ENCODE data around the gene KRT36. TPM values are rescaled to one million over a fixed set of nuclear protein-coding genes. Genes with fewer than 3 reads are reported as not detected.

KRT36 gene
- total RNA-seq, 1 experiment from 2014 or later: not detected

- H3K4me3 ChIP-seq (ENCODE audit: low read depth, low read length): no peak overlapping the region
- BruUV-seq (replicated peaks): no TSS peak
- H3K4me1 ChIP-seq: no peaks in the 10 kb centered on the region
- no peak for TF ChIP-seq CTCF (IDR thresholded peaks at IDR 0.05; ENCODE audit: insufficient read depth in 1 of 2, low read depth in 1 of 2, low read length in 1 of 2, severe bottlenecking in 1 of 2, unreplicated experiment in 1 of 2)
- POLR2A ChIA-PET: interaction anchor here (0.6 kb wide), 1 partner anchor 379 kb away, joined by 4 read pairs; no protein-coding TSS in a partner anchor
- Mint-ChIP-seq H3K27me3 (ENCODE audit: insufficient read depth, unreplicated experiment) (no peaks in the 10 kb centered on the region), H3K36me3 (ENCODE audit: insufficient read depth, unreplicated experiment) (no peaks in the 10 kb centered on the region), H3K27ac (ENCODE audit: unreplicated experiment) (no peak overlapping the region), H3K9me3 (ENCODE audit: unreplicated experiment) (peaks cover 24% of the 10 kb centered on the region), H3K4me1 (ENCODE audit: low read depth, unreplicated experiment) (peaks cover 6% of the 10 kb centered on the region), H3K4me3 (ENCODE audit: unreplicated experiment) (no peak overlapping the region)
- H3K9me3 ChIP-seq: peaks cover 7% of the 10 kb centered on the region
- DNase-seq: no peak
- no peaks in the 10 kb centered on the region for H3K27me3 ChIP-seq (replicated peaks; ENCODE audit: control insufficient read depth, insufficient read depth, low read length)
- intact Hi-C loops (cut with micrococcal nuclease; ENCODE audit: unreplicated experiment): no loop called here
- no peaks in the 10 kb centered on the region for H3K36me3 ChIP-seq (ENCODE audit: control insufficient read depth, insufficient read depth, low read length)
- CTCF ChIA-PET: interaction anchor here (0.6 kb wide), 1 partner anchor 1091 kb away, joined by 3 read pairs; no protein-coding TSS in a partner anchor
These were observed 42.9 kb downstream of the KRT36 start for GRCh38 chr17:41446806-41447205.

GRCh38 chr17:41444640-41445039 is 45.1 kb downstream of the KRT36 start:
- H3K27me3 ChIP-seq (replicated peaks; ENCODE audit: control insufficient read depth, insufficient read depth, low read length): no peaks in the 10 kb centered on the region
- no peaks in the 10 kb centered on the region for H3K27me3 Mint-ChIP-seq (ENCODE audit: insufficient read depth, unreplicated experiment)
- H3K4me3 Mint-ChIP-seq (ENCODE audit: unreplicated experiment): no peak overlapping the region
- no peaks in the 10 kb centered on the region for H3K4me1 ChIP-seq
- intact Hi-C loops (cut with micrococcal nuclease; ENCODE audit: unreplicated experiment): no loop called here
- peaks cover 3% of the 10 kb centered on the region for H3K9me3 Mint-ChIP-seq (ENCODE audit: unreplicated experiment)
- no peak overlapping the region for H3K27ac Mint-ChIP-seq (ENCODE audit: unreplicated experiment)
- H3K4me3 ChIP-seq (ENCODE audit: low read depth, low read length): no peak overlapping the region
- no peaks in the 10 kb centered on the region for H3K4me1 Mint-ChIP-seq (ENCODE audit: low read depth, unreplicated experiment)
- no peak for DNase-seq
- ChIA-PET POLR2A (no interaction called here), CTCF (no interaction called here)
- no peak for TF ChIP-seq CTCF (IDR thresholded peaks at IDR 0.05; ENCODE audit: insufficient read depth in 1 of 2, low read depth in 1 of 2, low read length in 1 of 2, severe bottlenecking in 1 of 2, unreplicated experiment in 1 of 2)
- no peaks in the 10 kb centered on the region; the same call in 1 of the 2 replicates for H3K9me3 ChIP-seq
- H3K36me3 Mint-ChIP-seq (ENCODE audit: insufficient read depth, unreplicated experiment): no peaks in the 10 kb centered on the region
- BruUV-seq (replicated peaks): no TSS peak
- no peaks in the 10 kb centered on the region for H3K36me3 ChIP-seq (ENCODE audit: control insufficient read depth, insufficient read depth, low read length)

- Histone ChIP-seq H3K4me3 (ENCODE audit: low read depth, low read length) (no peak overlapping the region), H3K27me3 (replicated peaks; ENCODE audit: control insufficient read depth, insufficient read depth, low read length) (no peaks in the 10 kb centered on the region), H3K36me3 (ENCODE audit: control insufficient read depth, insufficient read depth, low read length) (no peaks in the 10 kb centered on the region), H3K4me1 (no peaks in the 10 kb centered on the region), H3K9me3 (no peaks in the 10 kb centered on the region; the same call in 1 of the 2 replicates)
- Mint-ChIP-seq H3K27me3 (ENCODE audit: insufficient read depth, unreplicated experiment) (no peaks in the 10 kb centered on the region), H3K27ac (ENCODE audit: unreplicated experiment) (no peak overlapping the region), H3K36me3 (ENCODE audit: insufficient read depth, unreplicated experiment) (no peaks in the 10 kb centered on the region), H3K9me3 (ENCODE audit: unreplicated experiment) (no peaks in the 10 kb centered on the region), H3K4me1 (ENCODE audit: low read depth, unreplicated experiment) (no peaks in the 10 kb centered on the region), H3K4me3 (ENCODE audit: unreplicated experiment) (no peak overlapping the region)
- no TSS peak for BruUV-seq (replicated peaks)
- TF ChIP-seq CTCF (IDR thresholded peaks at IDR 0.05; ENCODE audit: insufficient read depth in 1 of 2, low read depth in 1 of 2, low read length in 1 of 2, severe bottlenecking in 1 of 2, unreplicated experiment in 1 of 2): no peak
- POLR2A ChIA-PET: no interaction called here
- CTCF ChIA-PET: interaction anchor here (1.2 kb wide), 1 partner anchor 204 kb away, joined by 3 read pairs; no protein-coding TSS in a partner anchor
- DNase-seq: no peak
- intact Hi-C loops (cut with micrococcal nuclease; ENCODE audit: unreplicated experiment): no loop called here
These were observed 45.5 kb downstream of the KRT36 start for GRCh38 chr17:41444186-41444585.

Measured in Caco-2 (cell line).